Upper lobe of left lung (tissue), 6 donors: Measurements from ENCODE around the gene SLC22A3. TPM values are rescaled to one million over a fixed set of nuclear protein-coding genes. Genes with fewer than 3 reads are reported as not detected.
"Not testable (repeated sequence)": the region's sequence is repeated elsewhere in the genome, so short reads cannot be mapped to it uniquely, and the experiment has no call there.

Experiments
- ATAC-seq, 2 donors: fragments of 200-7000 bp; cut with Tn5 transposase; one replicate each; pipeline ENCODE4 v1.9.1; 2022; ENCODE audit warnings: mild to moderate bottlenecking in 2 of 2, moderate library complexity in 2 of 2; ENCODE audit not compliant: low FRiP score in 2 of 2
- DNase-seq, 2 donors: peaks; one replicate each; pipeline ENCODE4 v3.0.0-alpha.2; 2019 to 2020
- H3K27ac ChIP-seq, 4 donors: fragments of 200-600 bp; sonication (generic); one replicate each; pipeline ENCODE4 v1.5.1; 2016 to 2019
- H3K27me3 ChIP-seq, 4 donors: fragments of 200-600 bp; sonication (generic); one replicate each; pipeline ENCODE4 v1.5.1; 2017 to 2019
- H3K36me3 ChIP-seq, 4 donors: fragments of 200-600 bp; sonication (generic); one replicate each; pipeline ENCODE4 v1.5.1; 2016 to 2019
- H3K4me1 ChIP-seq, 4 donors: fragments of 200-600 bp; sonication (generic); one replicate each; pipeline ENCODE4 v1.5.1; 2018 to 2019
- H3K4me3 ChIP-seq, 4 donors: fragments of 200-600 bp; sonication (generic); one replicate each; pipeline ENCODE4 v1.5.1; 2017 to 2019; ENCODE audit warnings: mild to moderate bottlenecking in 2 of 4, moderate library complexity in 1 of 4
- H3K9me3 ChIP-seq, 4 donors: fragments of 200-600 bp; sonication (generic); one replicate each; pipeline ENCODE4 v1.5.1; 2018 to 2019
- EP300 ChIP-seq, 4 donors: sonication (generic); formaldehyde crosslinking; IDR thresholded peaks; one replicate each; pipeline ENCODE4 v1.5.1; 2017; ENCODE audit warnings: antibody characterized with exemption in 4 of 4, control low read depth in 2 of 4
- POLR2A ChIP-seq, 4 donors: fragments of 450-650 bp; IDR thresholded peaks; one replicate each; pipeline ENCODE4 v1.5.1; 2016 to 2017; ENCODE audit warnings: antibody characterized with exemption in 4 of 4, mild to moderate bottlenecking in 2 of 4
- POLR2AphosphoS5 ChIP-seq, 2 donors: sonication (generic); formaldehyde crosslinking; IDR thresholded peaks; one replicate each; pipeline ENCODE4 v1.5.1; 2017; ENCODE audit warnings: antibody characterized with exemption in 2 of 2
- WGBS, 2 donors: methylation state at CpG; one replicate each; pipeline ENCODE4 v1.1.5; 2017 to 2018; 5-methylcytosine and 5-hydroxymethylcytosine counted together
- total RNA-seq, 6 donors: library from RNA; depleted of rRNA in 4 of 6; stranded (reverse); fragments of >200 nt in 4 of 6; gene quantifications; one replicate each; pipeline versions ENCODE4 v1.1.0 to v1.2.1, GENCODE V29; 2016 to 2021
- TF ChIP-seq, protein P1 (sequence below), 6 experiments: fragments of 450-650 bp in 4 of 6; fragments of 200-600 bp in 2 of 6; sonication (generic) in 2 of 6; IDR thresholded peaks; one replicate each; pipeline ENCODE4 v1.5.1; 2016 to 2019; ENCODE audit warnings: antibody characterized with exemption in 6 of 6
- donor health status: DM: no; HTN: no; CAD: no; lungs with moderate emphysema.
- donor health status: DM: no; HTN: yes; CAD: no; lungs with severe emphysema.

SLC22A3 gene
- total RNA-seq, 6 donors from 2014 or later: 17.7 to 68.1 (median 44.8) TPM

DNA sequence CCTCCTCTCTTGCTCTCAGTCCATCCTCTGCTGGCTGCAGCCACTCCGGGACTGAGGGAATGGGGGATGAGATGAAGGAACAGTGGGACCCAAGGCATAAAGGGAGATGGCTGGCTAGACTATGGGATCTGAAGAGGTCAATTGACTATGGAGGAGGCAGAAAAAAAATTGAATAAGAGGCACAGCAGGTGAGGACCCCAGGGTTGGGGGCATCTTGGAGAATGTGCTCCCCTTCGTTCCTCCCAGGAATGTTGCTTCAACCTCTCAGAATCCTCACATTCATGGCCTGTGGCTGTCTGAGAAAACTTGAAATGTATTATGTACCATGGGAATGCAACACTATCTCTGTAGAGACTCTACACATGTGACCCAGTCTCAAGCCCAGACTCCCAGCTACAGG, 121.0 kb downstream of the SLC22A3 start:
- no peak overlapping the region for H3K4me3 ChIP-seq
- H3K27ac ChIP-seq: no peak overlapping the region
- DNase-seq (no peak), ATAC-seq (no peak)
- no peak for TF ChIP-seq POLR2A (IDR thresholded peaks at IDR 0.05)
- TF ChIP-seq, protein P1, sequence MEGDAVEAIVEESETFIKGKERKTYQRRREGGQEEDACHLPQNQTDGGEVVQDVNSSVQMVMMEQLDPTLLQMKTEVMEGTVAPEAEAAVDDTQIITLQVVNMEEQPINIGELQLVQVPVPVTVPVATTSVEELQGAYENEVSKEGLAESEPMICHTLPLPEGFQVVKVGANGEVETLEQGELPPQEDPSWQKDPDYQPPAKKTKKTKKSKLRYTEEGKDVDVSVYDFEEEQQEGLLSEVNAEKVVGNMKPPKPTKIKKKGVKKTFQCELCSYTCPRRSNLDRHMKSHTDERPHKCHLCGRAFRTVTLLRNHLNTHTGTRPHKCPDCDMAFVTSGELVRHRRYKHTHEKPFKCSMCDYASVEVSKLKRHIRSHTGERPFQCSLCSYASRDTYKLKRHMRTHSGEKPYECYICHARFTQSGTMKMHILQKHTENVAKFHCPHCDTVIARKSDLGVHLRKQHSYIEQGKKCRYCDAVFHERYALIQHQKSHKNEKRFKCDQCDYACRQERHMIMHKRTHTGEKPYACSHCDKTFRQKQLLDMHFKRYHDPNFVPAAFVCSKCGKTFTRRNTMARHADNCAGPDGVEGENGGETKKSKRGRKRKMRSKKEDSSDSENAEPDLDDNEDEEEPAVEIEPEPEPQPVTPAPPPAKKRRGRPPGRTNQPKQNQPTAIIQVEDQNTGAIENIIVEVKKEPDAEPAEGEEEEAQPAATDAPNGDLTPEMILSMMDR (IDR thresholded peaks at IDR 0.05): no peak
- no peak for TF ChIP-seq EP300 (IDR thresholded peaks at IDR 0.05)
- TF ChIP-seq POLR2AphosphoS5 (IDR thresholded peaks at IDR 0.05): no peak
- 43 to 86% methylated on average over 2 of the region's 2 CpGs for WGBS, 2 donors
- no peaks in the 10 kb centered on the region for H3K9me3 ChIP-seq
- H3K27me3 ChIP-seq: no peaks in the 10 kb centered on the region
- H3K36me3 ChIP-seq: no peaks in the 10 kb centered on the region
- H3K4me1 ChIP-seq: no peaks in the 10 kb centered on the region

DNA sequence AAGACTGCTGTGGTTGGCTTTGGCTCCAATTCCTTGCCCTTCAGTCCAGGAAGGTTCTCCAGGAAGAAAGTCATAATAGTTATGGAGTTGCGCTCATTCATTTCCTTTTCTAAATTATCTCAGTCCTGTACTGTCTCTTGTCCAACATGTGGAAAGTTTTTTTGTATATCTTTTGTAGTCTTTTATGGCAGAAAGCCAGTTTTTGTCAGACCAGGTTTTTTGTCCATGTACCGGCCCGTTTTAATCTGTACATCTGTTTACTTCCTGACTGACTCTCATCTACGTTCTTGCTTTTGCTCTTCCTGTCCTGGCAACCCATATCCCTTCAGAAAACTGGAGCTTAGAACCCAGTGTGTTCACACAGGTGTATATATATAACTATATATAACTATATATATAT, 127.9 kb downstream of the SLC22A3 start:
- DNase-seq, H3K27ac ChIP-seq, H3K27me3 ChIP-seq, H3K36me3 ChIP-seq, H3K4me3 ChIP-seq, H3K9me3 ChIP-seq, H3K4me1 ChIP-seq, ATAC-seq: not testable (repeated sequence)
- 40 to 52% methylated on average over 4 of the region's 4 CpGs for WGBS, 2 donors

DNA sequence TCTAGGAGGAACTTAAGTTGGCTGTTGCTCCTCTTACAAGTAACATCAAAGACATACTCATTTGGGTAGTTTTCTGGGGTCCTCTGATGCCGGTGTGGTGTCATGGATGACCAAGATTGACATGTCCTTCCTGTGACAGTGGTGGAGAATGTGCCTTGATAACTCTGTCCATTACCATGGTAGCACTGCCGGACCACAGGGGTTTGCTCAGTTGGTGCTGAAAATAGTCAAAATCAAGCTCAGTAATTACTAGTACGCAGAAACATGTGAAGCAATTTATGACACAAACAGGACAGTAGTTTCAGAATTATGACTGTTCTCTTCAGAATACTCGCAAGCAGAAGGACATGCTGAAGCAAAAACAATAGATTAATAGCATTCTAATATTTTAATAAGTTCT, 128.9 kb downstream of the SLC22A3 start:
- not testable (repeated sequence) for DNase-seq, H3K36me3 ChIP-seq, ATAC-seq, H3K4me3 ChIP-seq, H3K27me3 ChIP-seq, H3K9me3 ChIP-seq, H3K4me1 ChIP-seq, H3K27ac ChIP-seq
- WGBS, 2 donors: 86 to 93% methylated on average over 3 to 4 of the region's 4 CpGs

DNA sequence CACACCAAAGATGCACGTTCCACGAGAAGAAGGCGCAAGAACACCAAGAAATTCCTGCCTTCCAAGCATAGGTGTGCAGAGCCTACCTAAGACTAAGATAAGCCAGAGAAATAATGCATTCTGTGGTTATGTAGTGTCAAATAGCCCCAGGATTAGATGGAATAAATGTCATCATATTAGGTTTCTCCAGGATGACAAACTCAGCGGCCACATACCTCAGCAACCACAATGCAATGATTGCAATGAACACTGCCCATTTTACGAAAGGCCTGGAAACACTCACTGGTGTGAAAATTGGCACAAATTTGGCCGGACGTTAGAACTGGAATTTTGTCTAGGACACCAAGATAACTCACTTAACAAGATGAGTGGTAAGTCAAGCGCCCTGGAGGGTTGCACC, 129.7 kb downstream of the SLC22A3 start:
- Histone ChIP-seq H3K36me3 (no peaks in the 10 kb centered on the region), H3K9me3 (peaks cover 0 to 8% (median 0%) of the 10 kb centered on the region in 4 donors), H3K27me3 (no peaks in the 10 kb centered on the region), H3K4me1 (no peaks in the 10 kb centered on the region), H3K27ac (no peak overlapping the region), H3K4me3 (no peak overlapping the region)
- 92 to 95% methylated on average over 7 to 8 of the region's 8 CpGs for WGBS, 2 donors
- DNase-seq: no peak
- ATAC-seq: no peak
- TF ChIP-seq, protein P1 (IDR thresholded peaks at IDR 0.05): no peak
- TF ChIP-seq POLR2A (IDR thresholded peaks at IDR 0.05): no peak
- TF ChIP-seq EP300 (IDR thresholded peaks at IDR 0.05): no peak
- no peak for TF ChIP-seq POLR2AphosphoS5 (IDR thresholded peaks at IDR 0.05)

DNA sequence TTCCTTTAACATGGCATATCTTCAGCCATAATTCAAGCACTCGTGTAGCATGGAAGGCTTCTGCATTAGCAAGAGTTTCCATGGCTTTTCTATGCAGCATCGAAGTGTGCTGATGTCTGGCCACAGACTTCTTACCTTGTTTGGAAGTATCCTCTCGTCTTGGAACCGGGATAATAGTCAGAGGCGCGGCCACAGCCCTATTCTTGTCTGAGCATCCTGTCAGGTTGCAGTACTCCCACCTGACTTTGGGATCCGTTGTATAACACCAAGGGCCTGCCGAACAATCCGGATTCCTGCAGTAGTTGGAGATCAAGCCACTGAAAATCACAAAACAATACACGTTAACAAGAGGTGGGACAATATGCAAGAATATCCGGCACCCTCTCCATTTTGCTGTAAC, 138.9 kb downstream of the SLC22A3 start:
- no peaks in the 10 kb centered on the region for H3K4me1 ChIP-seq
- no peaks in the 10 kb centered on the region for H3K9me3 ChIP-seq
- no peak overlapping the region for H3K27ac ChIP-seq
- TF ChIP-seq, protein P1 (IDR thresholded peaks at IDR 0.05): no peak
- TF ChIP-seq POLR2AphosphoS5 (IDR thresholded peaks at IDR 0.05) (no peak), EP300 (IDR thresholded peaks at IDR 0.05) (no peak), POLR2A (IDR thresholded peaks at IDR 0.05) (no peak)
- no peaks in the 10 kb centered on the region for H3K36me3 ChIP-seq
- no peaks in the 10 kb centered on the region for H3K27me3 ChIP-seq
- DNase-seq (no peak), ATAC-seq (no peak)
- 92 to 93% methylated on average over 11 of the region's 11 CpGs for WGBS, 2 donors
- H3K4me3 ChIP-seq: no peak overlapping the region

DNA sequence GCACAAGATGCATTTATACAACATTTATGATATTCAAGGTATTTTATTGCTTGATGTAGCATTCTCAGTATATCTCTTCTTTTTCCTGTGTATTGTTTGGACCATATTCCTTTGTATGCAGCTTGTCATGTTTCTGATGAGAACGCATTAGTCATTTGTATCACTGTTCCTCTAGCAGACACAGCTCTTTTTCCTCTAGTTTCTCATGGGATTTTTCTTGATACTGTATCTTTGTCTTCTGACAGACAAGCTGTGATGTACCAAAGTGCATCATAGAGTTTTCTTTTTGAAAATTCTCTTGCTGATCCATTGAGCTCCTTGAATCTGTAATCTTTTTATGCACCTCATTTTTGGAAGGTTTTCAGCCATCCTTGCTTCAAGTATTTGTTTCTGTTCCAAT, 140.9 kb downstream of the SLC22A3 start:
- WGBS, 2 donors: 88 to 91% methylated on average over 1 of the region's 1 CpG

More for the DNA sequence above, 140.9 kb downstream of the SLC22A3 start:
- no peak for ATAC-seq
- Histone ChIP-seq H3K4me1 (no peaks in the 10 kb centered on the region), H3K27ac (no peak overlapping the region), H3K36me3 (no peaks in the 10 kb centered on the region), H3K4me3 (no peak overlapping the region), H3K9me3 (no peaks in the 10 kb centered on the region), H3K27me3 (no peaks in the 10 kb centered on the region)
- DNase-seq: no peak
- TF ChIP-seq POLR2AphosphoS5 (IDR thresholded peaks at IDR 0.05) (no peak), POLR2A (IDR thresholded peaks at IDR 0.05) (no peak), EP300 (IDR thresholded peaks at IDR 0.05) (no peak)
- TF ChIP-seq, protein P1 (IDR thresholded peaks at IDR 0.05): no peak
